DND-41 (cell line): ENCODE results near the gene ITGB1BP1.
A peak's percentile ranks its signal among the peaks of the same experiment; 100 is the strongest.

Experiments
- ATAC-seq: fragments of 200-7000 bp; cut with Tn5 transposase; 3 replicates; pipeline ENCODE4 v1.9.1; 2021; ENCODE audit warnings: low read depth; ENCODE audit not compliant: insufficient read depth
- DNase-seq: peaks from one replicate; pipeline ENCODE4 v3.0.0-alpha.2; 2020
- H2AFZ ChIP-seq: 2 replicates; pipeline ENCODE4 v1.6.0; 2012; ENCODE audit warnings: low read depth, low read length
- H3K27ac ChIP-seq: 2 replicates; pipeline ENCODE4 v1.5.1; 2012; ENCODE audit warnings: low read length, inconsistent platforms
- H3K27me3 ChIP-seq: fragments of 200-600 bp; sonication (generic); 2 replicates; pipeline ENCODE4 v1.6.0; 2012; ENCODE audit warnings: low read length, mild to moderate bottlenecking, inconsistent platforms; ENCODE audit not compliant: insufficient read depth, poor library complexity
- H3K36me3 ChIP-seq: 2 replicates; pipeline ENCODE4 v1.5.1; 2012; ENCODE audit warnings: low read length, inconsistent platforms; ENCODE audit not compliant: insufficient read depth
- H3K4me1 ChIP-seq: 2 replicates; pipeline ENCODE4 v1.5.1; 2012; ENCODE audit warnings: mild to moderate bottlenecking, low read length; ENCODE audit not compliant: insufficient read depth
- H3K4me2 ChIP-seq: 2 replicates; pipeline ENCODE4 v1.6.0; 2012; ENCODE audit warnings: mild to moderate bottlenecking, moderate library complexity, low read length, inconsistent platforms; ENCODE audit not compliant: insufficient read depth
- H3K4me3 ChIP-seq, 2 experiments: fragments of 200-600 bp in 1 of 2; shearing (Covaris generic) in 1 of 2; 2 replicates each; pipeline ENCODE4 v1.5.1; 2012 to 2016; ENCODE audit warnings: inconsistent platforms in 2 of 2, low read length in 2 of 2, mild to moderate bottlenecking in 2 of 2, low read depth in 1 of 2, moderate library complexity in 1 of 2
- H3K79me2 ChIP-seq: 2 replicates; pipeline ENCODE4 v1.6.0; 2012; ENCODE audit warnings: low read length, inconsistent platforms; ENCODE audit not compliant: insufficient read depth
- H3K9ac ChIP-seq: 2 replicates; pipeline ENCODE4 v1.6.0; 2012; ENCODE audit warnings: low read depth, mild to moderate bottlenecking, inconsistent platforms, low read length, moderate library complexity
- H3K9me3 ChIP-seq: 2 replicates; pipeline ENCODE4 v1.5.1; 2012; ENCODE audit warnings: low read length, moderate library complexity, mild to moderate bottlenecking, inconsistent platforms; ENCODE audit not compliant: insufficient read depth, severe bottlenecking
- H4K20me1 ChIP-seq: 2 replicates; pipeline ENCODE4 v1.6.0; 2012; ENCODE audit warnings: low read length; ENCODE audit not compliant: insufficient read depth
- EZH2 ChIP-seq: IDR thresholded peaks from 3 replicates; pipeline ENCODE4 v1.6.1; 2012; ENCODE audit warnings: borderline replicate concordance, low read depth, mild to moderate bottlenecking, moderate library complexity, low read length, inconsistent platforms; ENCODE audit not compliant: severe bottlenecking
- TF ChIP-seq, protein P1 (sequence below): IDR thresholded peaks from 2 replicates; pipeline ENCODE4 v1.5.1; 2012; ENCODE audit warnings: borderline replicate concordance, low read length, moderate library complexity, mild to moderate bottlenecking; ENCODE audit not compliant: poor library complexity, severe bottlenecking; ENCODE audit errors: extremely low read depth

The ITGB1BP1 gene

DNA sequence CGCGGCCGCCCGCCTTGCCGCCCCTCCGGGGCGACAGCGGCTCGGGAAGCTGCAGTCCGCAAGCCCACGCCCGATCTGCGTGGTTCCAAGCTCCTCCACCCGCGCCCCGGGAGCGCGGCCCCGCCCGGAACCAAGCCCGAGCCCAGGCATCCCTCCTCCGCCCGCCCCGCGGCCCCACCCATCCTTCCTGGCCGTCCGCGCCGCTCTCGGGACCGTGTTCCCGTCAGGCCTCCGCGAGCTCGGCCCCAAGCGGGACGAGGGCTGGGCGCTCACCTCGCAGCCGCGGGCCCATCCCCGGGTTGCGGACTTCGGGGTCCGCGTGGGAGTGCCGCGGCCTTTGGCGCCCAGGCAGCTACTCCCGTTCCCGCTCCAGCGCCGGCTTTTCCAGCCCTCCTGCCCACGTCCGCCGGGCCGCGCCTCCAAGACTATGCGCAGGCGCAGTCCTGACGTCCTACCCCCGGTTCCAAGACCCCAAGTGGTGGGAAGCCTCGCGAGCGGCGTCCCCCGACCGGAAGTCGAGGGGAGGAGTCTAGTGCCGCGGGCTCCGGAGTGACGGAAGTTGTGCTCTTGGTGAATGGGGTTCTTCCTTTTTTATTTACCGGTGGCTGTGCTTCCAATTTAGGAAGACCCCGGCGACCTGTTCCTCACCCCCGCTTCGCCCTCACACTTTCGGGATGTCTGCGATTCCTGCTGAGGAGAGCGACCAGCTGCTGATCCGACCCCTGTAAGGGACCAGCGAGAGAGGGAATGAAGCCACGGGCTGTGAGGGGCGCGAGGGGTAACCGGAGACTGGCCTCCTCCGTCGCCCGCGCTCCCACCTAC lies at the start of gene ITGB1BP1, which contains the start of gene CPSF3:
Gene ITGB1BP1, minus strand, starts transcription at position 429 of the 822 bp plus-strand sequence. CDS start 4,831 bp downstream, outside the sequence.
Gene CPSF3, plus strand, starts transcription at position 555 of the 822 bp plus-strand sequence. Its CDS starts 120 bp downstream, at position 675.
- Histone ChIP-seq H3K4me2 (peak within 1 kb of the TSS; percentile 94), H3K4me3 (peak within 1 kb of the TSS; percentile 83 to 89), H3K9ac (peak within 1 kb of the TSS; percentile 93), H3K36me3 (peaks cover 15% of the 10 kb centered on the region), H3K79me2 (peaks cover 86% of the 10 kb centered on the region), H3K27ac (peak within 1 kb of the TSS; percentile 93), H4K20me1 (peaks cover 18% of the 10 kb centered on the region), H2AFZ (peak within 1 kb of the TSS; percentile 100), H3K4me1 (peaks cover 56% of the 10 kb centered on the region), H3K27me3 (no peaks in the 10 kb centered on the region), H3K9me3 (no peaks in the 10 kb centered on the region)
- TF ChIP-seq, protein P1, sequence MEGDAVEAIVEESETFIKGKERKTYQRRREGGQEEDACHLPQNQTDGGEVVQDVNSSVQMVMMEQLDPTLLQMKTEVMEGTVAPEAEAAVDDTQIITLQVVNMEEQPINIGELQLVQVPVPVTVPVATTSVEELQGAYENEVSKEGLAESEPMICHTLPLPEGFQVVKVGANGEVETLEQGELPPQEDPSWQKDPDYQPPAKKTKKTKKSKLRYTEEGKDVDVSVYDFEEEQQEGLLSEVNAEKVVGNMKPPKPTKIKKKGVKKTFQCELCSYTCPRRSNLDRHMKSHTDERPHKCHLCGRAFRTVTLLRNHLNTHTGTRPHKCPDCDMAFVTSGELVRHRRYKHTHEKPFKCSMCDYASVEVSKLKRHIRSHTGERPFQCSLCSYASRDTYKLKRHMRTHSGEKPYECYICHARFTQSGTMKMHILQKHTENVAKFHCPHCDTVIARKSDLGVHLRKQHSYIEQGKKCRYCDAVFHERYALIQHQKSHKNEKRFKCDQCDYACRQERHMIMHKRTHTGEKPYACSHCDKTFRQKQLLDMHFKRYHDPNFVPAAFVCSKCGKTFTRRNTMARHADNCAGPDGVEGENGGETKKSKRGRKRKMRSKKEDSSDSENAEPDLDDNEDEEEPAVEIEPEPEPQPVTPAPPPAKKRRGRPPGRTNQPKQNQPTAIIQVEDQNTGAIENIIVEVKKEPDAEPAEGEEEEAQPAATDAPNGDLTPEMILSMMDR: peak; percentile 3
- TF ChIP-seq EZH2: no peak
- peak; percentile 98 for DNase-seq
- ATAC-seq: peak; percentile 89

- H3K4me2 ChIP-seq: no peak overlapping the region
- H4K20me1 ChIP-seq: no peaks in the 10 kb centered on the region
- no peak overlapping the region for H3K4me3 ChIP-seq
- no peak overlapping the region for H2AFZ ChIP-seq
- TF ChIP-seq, protein P1: no peak
- no peak for TF ChIP-seq EZH2
- peaks cover 36% of the 10 kb centered on the region for H3K4me1 ChIP-seq
- no peaks in the 10 kb centered on the region for H3K9me3 ChIP-seq
- no peak overlapping the region for H3K27ac ChIP-seq
- ATAC-seq (no peak), DNase-seq (no peak)
- no peaks in the 10 kb centered on the region for H3K27me3 ChIP-seq
- H3K79me2 ChIP-seq: peaks cover 19% of the 10 kb centered on the region
- H3K36me3 ChIP-seq: peaks cover 54% of the 10 kb centered on the region
- no peak overlapping the region for H3K9ac ChIP-seq
Observed at GRCh38 chr2:9472511-9472910, 49.2 kb upstream of the ITGB1BP1 start.

DNA sequence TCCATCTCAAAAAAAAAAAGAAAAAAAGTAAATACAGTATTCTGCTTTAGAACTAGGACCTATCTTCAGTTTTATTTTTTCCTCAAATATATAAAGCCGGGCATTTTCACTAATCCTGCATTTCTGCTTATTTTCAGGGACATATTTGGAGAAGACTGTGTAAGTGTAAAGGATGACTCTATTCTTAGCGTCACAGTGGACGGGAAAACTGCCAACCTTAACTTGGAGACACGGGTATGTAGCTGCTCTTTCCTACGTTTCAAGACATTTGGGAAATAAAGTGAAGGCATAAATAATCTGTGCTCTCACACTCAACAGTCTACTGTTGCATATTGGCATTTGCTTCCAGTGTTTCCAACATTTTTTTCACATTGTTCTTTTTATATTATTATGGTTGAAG lies 47.9 kb upstream of the ITGB1BP1 start:
- peaks cover 55% of the 10 kb centered on the region for H3K36me3 ChIP-seq
- no peaks in the 10 kb centered on the region for H3K27me3 ChIP-seq
- H3K4me1 ChIP-seq: peaks cover 24% of the 10 kb centered on the region
- no peak overlapping the region for H3K4me3 ChIP-seq
- H4K20me1 ChIP-seq: no peaks in the 10 kb centered on the region
- peaks cover 12% of the 10 kb centered on the region for H3K79me2 ChIP-seq
- H3K4me2 ChIP-seq: no peak overlapping the region
- no peak overlapping the region for H3K9ac ChIP-seq
- no peak for TF ChIP-seq EZH2
- ATAC-seq (no peak), DNase-seq (no peak)
- H3K9me3 ChIP-seq: no peaks in the 10 kb centered on the region
- H2AFZ ChIP-seq: no peak overlapping the region
- no peak overlapping the region for H3K27ac ChIP-seq

- Histone ChIP-seq H3K4me2 (no peak overlapping the region), H3K27me3 (no peaks in the 10 kb centered on the region), H3K36me3 (peaks cover 72% of the 10 kb centered on the region), H4K20me1 (no peaks in the 10 kb centered on the region), H3K4me1 (no peaks in the 10 kb centered on the region), H3K27ac (no peak overlapping the region), H3K79me2 (no peaks in the 10 kb centered on the region), H2AFZ (no peak overlapping the region), H3K4me3 (no peak overlapping the region), H3K9ac (no peak overlapping the region), H3K9me3 (no peaks in the 10 kb centered on the region)
- TF ChIP-seq, protein P1: no peak
- no peak for TF ChIP-seq EZH2
- ATAC-seq (no peak), DNase-seq (no peak)
Observed at GRCh38 chr2:9467687-9468086, 44.4 kb upstream of the ITGB1BP1 start.
